ENCODE data around the gene MAGOHB.

GRCh38 chr12:10557329-10557728 lies 56.1 kb downstream of the MAGOHB start:
- TF ChIP-seq CTCF (IDR thresholded peaks at IDR 0.05) (no peak), POLR2A (IDR thresholded peaks at IDR 0.05) (no peak)
